Stimulated activated CD8-positive, alpha-beta memory T cell treated with anti-CD3 and anti-CD28 coated beads, Interleukin-12 subunit alpha, Interleukin-12 subunit beta, amount 100 ng/mL, for 1 hour (primary cell): ENCODE results near the gene SYT6.

Source experiments
- DNase-seq: peaks from one replicate; pipeline ENCODE4 v3.0.0-alpha.2; 2020; ENCODE audit warnings: low read depth

The SYT6 gene

GRCh38 chr1:114092186-114093062 lies 61.2 kb downstream of the SYT6 start:
- DNase-seq, result no peak

- DNase-seq, result no peak
These were observed 62.0 kb downstream of the SYT6 start for GRCh38 chr1:114091711-114092110.

- no peak for DNase-seq
These were observed 62.7 kb downstream of the SYT6 start for GRCh38 chr1:114090738-114091505.

- DNase-seq, result no peak
These were observed 64.0 kb downstream of the SYT6 start for GRCh38 chr1:114089502-114090138.

- no peak for DNase-seq
These were observed 65.0 kb downstream of the SYT6 start for GRCh38 chr1:114088392-114089299.

- no peak for DNase-seq
These were observed 66.2 kb downstream of the SYT6 start for GRCh38 chr1:114087495-114087894.

- no peak for DNase-seq
These were observed 66.9 kb downstream of the SYT6 start for GRCh38 chr1:114086601-114087368.

- DNase-seq, result no peak
These were observed 70.6 kb downstream of the SYT6 start for GRCh38 chr1:114082867-114083585.

GRCh38 chr1:114082304-114082630 lies 71.4 kb downstream of the SYT6 start:
- no peak for DNase-seq

- DNase-seq, result no peak
These were observed 72.0 kb downstream of the SYT6 start for GRCh38 chr1:114081437-114082303.

- DNase-seq, result no peak
These were observed 72.9 kb downstream of the SYT6 start for GRCh38 chr1:114080511-114081436.

GRCh38 chr1:114079596-114080190 lies 74.0 kb downstream of the SYT6 start:
- no peak for DNase-seq

GRCh38 chr1:114078116-114078515 lies 75.6 kb downstream of the SYT6 start:
- no peak for DNase-seq

- DNase-seq, result no peak
These were observed 76.5 kb downstream of the SYT6 start for GRCh38 chr1:114077188-114077587.

GRCh38 chr1:114076308-114076707 lies 77.4 kb downstream of the SYT6 start:
- DNase-seq, result no peak

GRCh38 chr1:114075546-114076242 lies 78.0 kb downstream of the SYT6 start:
- no peak for DNase-seq

GRCh38 chr1:114075105-114075504 lies 78.6 kb downstream of the SYT6 start:
- DNase-seq, result no peak
